GM18508 (cell line): ENCODE data around the gene SULT1A2.
"Not testable (repeated sequence)": the region's sequence is repeated elsewhere in the genome, so short reads cannot be mapped to it uniquely, and the experiment has no call there.

Experiments
- ATAC-seq: cut with Tn5 transposase; IDR thresholded peaks from one replicate; pipeline ENCODE4 v1.9.1; 2021; ENCODE audit warnings: moderate number of reproducible peaks; ENCODE audit not compliant: insufficient read depth, unreplicated experiment

Gene SULT1A2

DNA sequence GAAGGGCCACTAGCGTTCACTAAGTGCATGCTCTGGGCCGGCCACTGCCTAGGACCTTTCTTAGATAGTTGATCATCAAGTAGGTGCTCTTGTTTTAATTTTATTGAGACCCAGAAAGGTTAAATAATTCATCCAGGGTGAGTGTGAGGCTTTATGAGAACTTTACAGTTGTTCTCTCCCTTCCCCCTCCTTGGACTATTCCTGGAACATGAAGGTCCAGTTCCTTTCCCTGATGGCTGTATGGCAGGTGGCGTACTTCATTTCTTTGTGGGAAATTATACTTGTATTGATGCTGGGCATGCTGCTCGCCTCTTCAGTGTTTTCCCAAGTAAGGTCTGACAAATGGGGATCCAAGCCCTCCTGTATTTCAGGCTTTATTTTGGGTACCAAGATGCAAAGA lies 34.7 kb downstream of the SULT1A2 start:
- no peak for ATAC-seq

- ATAC-seq: no peak
Observed at GRCh38 chr16:28561557-28562187, 35.2 kb downstream of the SULT1A2 start.

DNA sequence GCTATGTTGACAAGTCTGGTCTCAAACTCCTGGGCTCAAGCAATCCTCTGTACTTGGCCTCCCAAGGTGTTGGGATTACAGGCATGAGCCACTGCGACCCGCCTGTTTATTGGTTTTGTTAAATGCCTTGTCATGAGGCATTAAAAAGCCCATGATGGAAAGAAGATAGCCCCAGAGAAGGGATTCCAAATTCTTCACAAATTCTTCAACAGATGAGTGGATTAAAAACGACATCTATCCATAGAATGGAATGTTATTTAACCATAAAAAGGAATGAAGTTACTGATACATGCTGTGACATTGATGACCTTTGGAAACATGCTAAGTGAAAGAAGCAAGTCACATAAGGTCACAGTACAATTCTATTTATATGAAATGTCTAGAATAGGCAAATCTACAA lies 38.4 kb downstream of the SULT1A2 start:
- ATAC-seq: no peak

GRCh38 chr16:28556914-28557320 lies 39.9 kb downstream of the SULT1A2 start:
- ATAC-seq: no peak

GRCh38 chr16:28555561-28555960 lies 41.3 kb downstream of the SULT1A2 start:
- ATAC-seq: no peak

GRCh38 chr16:28554634-28555423 lies 42.0 kb downstream of the SULT1A2 start:
- no peak for ATAC-seq

DNA sequence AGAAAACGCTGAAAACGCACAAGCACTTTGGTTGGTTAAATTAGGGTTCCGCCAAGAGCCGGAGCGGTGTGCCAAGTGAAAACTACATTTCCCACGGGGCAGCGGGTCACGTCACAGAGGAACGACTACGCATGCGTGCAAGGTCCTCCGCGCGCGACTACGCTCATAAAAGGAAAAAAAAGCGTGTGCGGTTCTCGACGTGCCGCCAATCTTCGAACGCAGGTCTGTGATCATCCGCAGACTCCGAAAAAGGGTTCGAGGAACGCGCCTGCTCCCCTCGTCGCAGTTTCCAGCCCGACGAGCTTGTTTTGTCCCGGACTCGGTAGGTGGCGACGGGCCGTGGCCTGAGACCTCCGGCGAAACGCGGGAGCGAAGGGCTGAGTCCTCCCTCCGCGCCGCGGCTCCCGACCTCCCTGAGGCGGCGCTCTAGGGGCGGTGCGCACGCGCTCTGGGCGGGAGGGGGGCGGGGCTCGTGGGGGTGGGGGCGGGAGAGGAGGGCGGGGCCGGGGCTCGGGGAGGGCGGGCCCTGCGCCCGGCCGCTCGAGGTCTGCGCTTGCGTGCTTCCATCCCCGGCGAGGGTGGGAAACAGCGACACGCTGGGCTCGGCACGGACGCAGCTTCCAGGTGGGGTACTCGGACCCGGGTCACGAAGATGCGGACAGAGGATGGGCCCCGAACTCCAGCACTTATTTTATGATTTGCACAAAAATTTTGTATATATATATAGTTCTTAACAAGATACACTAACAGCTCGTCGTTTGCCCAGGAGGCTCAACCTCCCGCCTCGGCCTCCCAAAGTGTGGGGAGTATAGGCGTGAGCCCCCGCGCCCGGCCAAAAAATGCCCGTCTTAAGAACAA lies 42.8 kb downstream of the SULT1A2 start, which contains the start of gene SGF29:
SGF29 (plus strand) TSS at position 145 of the 858 bp plus-strand sequence. CDS start 27,150 bp downstream, outside the sequence.
- ATAC-seq: peak; percentile 46

GRCh38 chr16:28549301-28549899 lies 47.5 kb downstream of the SULT1A2 start:
- no peak for ATAC-seq

DNA sequence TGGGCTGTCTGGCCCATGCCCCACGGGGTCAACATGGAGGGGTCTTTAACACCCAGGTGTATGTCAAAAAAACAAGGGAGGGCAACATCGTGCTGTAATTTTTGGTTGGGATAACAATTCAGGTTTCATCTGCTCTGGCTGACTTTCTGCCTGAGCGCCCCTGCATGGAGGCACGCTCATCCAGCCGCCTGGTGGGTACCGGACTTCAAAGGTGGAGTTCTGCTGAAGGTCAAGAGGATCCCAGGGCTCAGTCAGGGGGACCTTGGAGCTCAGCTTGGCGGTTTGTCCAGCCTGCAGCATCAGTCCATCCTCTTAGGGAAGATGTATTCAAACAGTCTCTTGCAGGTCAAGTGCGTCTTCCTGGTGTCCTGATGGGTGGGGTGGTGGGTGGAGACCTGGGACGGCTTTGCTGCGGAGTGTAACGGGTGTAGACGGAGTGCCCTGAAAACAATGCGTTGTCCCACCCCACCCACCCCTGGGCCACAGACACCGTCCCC lies 48.5 kb downstream of the SULT1A2 start:
- no peak for ATAC-seq

DNA sequence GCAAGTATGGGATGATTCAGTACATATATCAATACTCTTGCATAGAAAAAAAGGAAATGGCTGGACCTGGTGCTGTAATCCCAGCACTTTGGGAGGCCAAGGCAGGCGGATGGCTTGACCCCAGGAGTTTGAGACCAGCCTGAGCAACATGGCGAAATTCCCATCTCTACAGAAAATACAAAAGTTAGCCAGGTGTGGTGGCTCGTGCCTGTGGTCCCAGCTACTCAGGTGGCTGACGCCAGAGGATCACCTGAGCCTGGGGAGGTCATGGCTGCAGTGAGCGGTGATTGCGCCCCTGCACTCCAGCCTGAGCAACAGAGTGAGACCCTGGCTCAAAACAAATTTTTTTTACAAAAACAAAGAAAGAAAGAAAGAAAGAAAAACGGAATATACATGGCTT lies 50.2 kb downstream of the SULT1A2 start:
- no peak for ATAC-seq

- ATAC-seq: not testable (repeated sequence)
Observed at GRCh38 chr16:28545964-28546363, 50.9 kb downstream of the SULT1A2 start.

DNA sequence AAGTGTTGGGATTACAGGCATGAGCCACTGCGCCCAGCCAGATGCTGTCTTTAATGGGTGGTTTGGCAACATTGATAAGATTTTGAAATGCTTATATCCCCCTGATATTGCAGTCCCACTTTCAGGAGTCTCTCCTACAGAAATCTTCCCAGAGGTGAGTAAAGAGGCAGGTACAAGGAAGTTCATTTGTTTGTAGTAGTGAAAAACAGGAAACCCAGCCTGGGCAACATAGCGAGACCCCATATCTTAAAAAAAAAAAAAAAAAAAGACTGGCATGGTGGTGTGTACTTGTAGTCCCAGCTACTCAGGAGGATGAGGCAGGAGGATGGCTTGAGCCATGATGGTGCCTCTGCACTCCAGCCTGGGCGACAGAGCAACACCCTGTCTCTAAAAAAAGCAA lies 51.9 kb downstream of the SULT1A2 start:
- ATAC-seq: no peak

GRCh38 chr16:28543072-28543471 lies 53.8 kb downstream of the SULT1A2 start:
- no peak for ATAC-seq

GRCh38 chr16:28542646-28543045 lies 54.2 kb downstream of the SULT1A2 start:
- no peak for ATAC-seq
